ENCODE results near the gene LCN6.
"Not testable (repeated sequence)": the region's sequence is repeated elsewhere in the genome, so short reads cannot be mapped to it uniquely, and the experiment has no call there.

Gene LCN6

GRCh38 chr9:136760424-136760823 is 12.1 kb upstream of the LCN6 start:
- Histone ChIP-seq H3K27ac (no peak overlapping the region), H3K4me3 (no peak overlapping the region)
- TF ChIP-seq, protein P1, sequence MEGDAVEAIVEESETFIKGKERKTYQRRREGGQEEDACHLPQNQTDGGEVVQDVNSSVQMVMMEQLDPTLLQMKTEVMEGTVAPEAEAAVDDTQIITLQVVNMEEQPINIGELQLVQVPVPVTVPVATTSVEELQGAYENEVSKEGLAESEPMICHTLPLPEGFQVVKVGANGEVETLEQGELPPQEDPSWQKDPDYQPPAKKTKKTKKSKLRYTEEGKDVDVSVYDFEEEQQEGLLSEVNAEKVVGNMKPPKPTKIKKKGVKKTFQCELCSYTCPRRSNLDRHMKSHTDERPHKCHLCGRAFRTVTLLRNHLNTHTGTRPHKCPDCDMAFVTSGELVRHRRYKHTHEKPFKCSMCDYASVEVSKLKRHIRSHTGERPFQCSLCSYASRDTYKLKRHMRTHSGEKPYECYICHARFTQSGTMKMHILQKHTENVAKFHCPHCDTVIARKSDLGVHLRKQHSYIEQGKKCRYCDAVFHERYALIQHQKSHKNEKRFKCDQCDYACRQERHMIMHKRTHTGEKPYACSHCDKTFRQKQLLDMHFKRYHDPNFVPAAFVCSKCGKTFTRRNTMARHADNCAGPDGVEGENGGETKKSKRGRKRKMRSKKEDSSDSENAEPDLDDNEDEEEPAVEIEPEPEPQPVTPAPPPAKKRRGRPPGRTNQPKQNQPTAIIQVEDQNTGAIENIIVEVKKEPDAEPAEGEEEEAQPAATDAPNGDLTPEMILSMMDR (IDR thresholded peaks at IDR 0.05), result no peak
- no peak for DNase-seq (ENCODE audit: low spot score)

DNA sequence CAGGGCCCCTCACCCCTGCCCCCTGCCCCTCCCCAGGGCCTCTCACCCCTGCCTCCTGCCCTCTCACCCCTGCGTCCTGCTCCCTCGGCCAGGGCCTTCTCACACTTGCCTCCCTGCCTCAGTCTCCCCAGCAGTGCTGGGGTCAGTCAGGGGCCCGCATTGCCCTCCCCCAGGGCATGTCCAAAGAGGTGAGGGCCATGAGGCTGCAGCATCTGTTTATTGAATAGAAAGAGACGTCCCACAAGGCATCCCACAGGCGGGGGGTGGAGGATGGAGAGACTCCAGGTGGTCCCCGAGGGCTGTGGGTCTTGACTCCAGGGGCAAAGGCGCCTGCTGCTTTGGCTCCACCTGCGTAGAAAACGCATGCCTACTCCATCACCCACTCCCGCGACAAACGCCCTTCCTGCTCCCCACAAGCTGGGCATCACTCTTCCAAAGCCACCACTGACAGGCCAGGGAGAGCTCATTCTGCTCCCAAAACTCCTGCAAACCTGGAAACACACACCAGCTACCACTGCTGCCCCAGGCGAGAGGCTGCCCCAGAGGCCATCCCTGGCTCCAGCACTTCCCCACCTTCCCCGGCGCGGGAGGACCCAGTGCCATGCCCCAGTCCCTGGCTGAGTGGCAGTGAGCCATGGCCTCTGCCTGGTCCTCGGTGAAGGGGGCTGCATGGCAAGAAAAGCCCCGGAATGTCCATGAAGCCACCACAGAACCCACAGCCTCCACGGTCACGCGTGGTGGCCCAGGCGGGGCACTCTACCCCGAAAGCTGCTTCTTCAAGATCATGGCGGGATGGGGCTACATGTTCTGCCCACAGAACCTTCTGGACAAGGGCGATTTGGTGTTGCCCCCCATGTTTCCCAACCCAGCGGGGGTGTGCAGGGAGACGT is 11.4 kb upstream of the LCN6 start:
- no peak for DNase-seq (ENCODE audit: low spot score)
- H3K27ac ChIP-seq, result no peak overlapping the region
- TF ChIP-seq, protein P1 (IDR thresholded peaks at IDR 0.05), result no peak
- H3K4me3 ChIP-seq, result no peak overlapping the region

- TF ChIP-seq, protein P1 (IDR thresholded peaks at IDR 0.05), result no peak
- no peak for DNase-seq (ENCODE audit: low spot score)
- no peak overlapping the region for H3K27ac ChIP-seq
Observed at GRCh38 chr9:136759001-136759400, 10.7 kb upstream of the LCN6 start.

GRCh38 chr9:136757751-136758140 is 9.4 kb upstream of the LCN6 start:
- no peak for DNase-seq (ENCODE audit: low spot score)
- no peak overlapping the region for H3K4me3 ChIP-seq
- TF ChIP-seq, protein P1 (IDR thresholded peaks at IDR 0.05), result no peak
- no peak overlapping the region for H3K27ac ChIP-seq

More at GRCh38 chr9:136759001-136759400, 10.7 kb upstream of the LCN6 start:
- H3K4me3 ChIP-seq, result no peak overlapping the region

DNA sequence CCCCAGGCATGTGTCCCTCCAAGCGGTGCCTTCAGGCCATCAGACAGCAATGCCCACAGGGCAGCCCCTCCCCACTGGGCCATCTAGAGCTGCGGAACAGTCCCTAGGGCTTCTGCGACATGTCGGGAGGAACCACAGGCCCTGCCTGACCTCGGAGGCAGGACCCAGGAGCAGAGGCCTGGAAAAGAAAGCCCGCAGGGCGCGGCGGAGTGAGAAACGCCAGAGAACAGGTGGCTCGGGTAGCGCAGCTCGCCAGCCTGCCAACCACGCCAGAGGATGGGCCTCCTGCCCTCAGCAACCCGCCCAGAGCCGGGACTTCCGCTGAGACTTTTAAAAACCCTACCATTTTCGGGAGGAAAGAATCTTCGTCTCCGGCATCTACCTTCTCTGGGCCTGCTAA is 9.0 kb upstream of the LCN6 start:
- DNase-seq (ENCODE audit: low spot score), result no peak
- TF ChIP-seq, protein P1 (IDR thresholded peaks at IDR 0.05), result no peak
- H3K27ac ChIP-seq, result no peak overlapping the region
- H3K4me3 ChIP-seq, result no peak overlapping the region

- no peak for DNase-seq (ENCODE audit: low spot score)
- Histone ChIP-seq H3K4me3 (no peak overlapping the region), H3K27ac (no peak overlapping the region)
- TF ChIP-seq, protein P1 (IDR thresholded peaks at IDR 0.05), result no peak
Observed at GRCh38 chr9:136756836-136757235, 8.5 kb upstream of the LCN6 start.

GRCh38 chr9:136756134-136756438 is 7.8 kb upstream of the LCN6 start:
- TF ChIP-seq, protein P1 (IDR thresholded peaks at IDR 0.05), result no peak
- no peak overlapping the region for H3K27ac ChIP-seq
- no peak for DNase-seq (ENCODE audit: low spot score)
- no peak overlapping the region for H3K4me3 ChIP-seq

DNA sequence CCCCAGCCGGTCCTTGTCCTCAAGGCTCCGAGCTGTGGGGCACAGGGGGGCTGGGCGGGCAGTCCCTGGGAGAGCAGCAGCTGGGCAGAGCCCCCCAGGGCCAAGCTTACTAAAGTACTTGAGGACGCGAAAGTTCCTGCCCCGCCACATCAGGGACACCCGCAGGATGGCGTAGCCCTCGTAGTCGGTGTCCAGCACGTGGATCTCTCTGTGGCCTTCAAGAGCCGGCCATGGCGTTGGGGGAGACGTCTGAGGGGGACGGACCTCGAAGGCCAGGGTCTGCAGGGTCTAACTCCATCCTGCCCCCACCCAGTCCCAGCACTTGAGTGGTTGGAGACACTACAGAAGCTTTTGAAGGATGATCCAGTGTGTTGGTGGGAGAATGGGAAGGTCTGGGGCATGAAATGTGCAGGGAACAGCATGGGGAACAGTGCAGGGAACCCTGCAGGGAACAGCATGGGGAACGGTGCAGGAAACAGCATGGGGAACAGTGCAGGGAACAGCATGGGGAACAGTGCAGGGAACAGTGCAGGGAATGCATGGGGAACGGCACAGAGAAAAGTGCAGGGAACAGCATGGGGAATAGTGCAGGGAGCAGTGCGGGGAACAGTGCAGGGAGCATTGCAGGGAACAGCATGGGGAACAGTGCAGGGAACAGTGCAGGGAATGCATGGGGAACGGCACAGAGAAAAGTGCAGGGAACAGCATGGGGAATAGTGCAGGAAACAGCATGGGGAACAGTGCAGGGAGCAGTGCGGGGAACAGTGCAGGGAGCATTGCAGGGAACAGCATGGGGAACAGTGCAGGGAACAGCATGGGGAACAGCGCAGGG is 7.2 kb upstream of the LCN6 start:
- not testable (repeated sequence) for DNase-seq (ENCODE audit: low spot score); H3K27ac ChIP-seq; H3K4me3 ChIP-seq

Data from coronary artery (tissue), 2 donors.